ENCODE results near the gene TRAPPC5.

TRAPPC5 gene

DNA sequence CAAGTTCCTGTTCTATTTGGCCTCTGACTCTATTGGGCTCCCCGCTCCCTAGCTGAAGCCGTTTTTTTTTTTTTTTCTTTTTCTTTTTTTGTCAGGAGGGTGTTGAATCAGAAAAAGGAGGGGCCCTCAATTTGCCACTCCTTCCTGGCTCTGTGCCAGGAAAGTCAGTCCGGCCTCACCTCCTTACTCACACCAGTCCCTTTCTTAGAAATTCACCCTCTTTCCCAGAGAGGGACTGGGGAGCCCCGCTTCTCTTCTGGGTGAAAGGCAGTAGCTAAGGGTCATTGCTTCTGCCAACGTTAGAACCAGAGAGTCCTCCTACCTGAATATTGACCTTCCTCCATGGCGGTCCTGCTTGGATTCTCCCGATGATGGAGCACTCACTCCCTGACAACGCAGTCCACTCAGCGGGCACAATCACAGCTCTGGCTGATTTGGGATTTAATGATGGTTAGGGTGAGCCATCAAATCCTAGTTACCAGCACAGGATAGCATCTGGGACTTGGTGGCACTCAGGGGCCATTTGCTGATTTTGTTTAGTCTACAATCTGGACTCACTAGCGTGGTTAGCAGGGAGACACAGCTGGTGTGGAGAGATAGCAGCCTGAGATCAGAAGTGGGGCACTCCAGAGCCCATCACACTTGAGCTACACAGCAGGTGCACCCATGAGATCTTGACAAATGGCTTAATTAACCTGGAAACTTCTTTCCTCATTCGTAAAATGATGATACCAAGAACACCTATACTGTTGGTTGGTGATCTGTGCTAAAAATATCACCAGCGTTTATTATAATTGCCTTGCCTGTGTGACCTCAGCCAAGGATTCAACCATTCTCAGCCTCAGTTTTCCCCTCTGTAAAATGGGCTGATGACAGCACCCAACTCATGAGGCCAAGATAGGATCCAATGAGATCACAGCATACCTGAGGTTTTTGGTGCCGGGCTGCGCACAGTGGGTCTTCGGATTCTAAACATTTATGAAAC lies 19.1 kb downstream of the TRAPPC5 start:
- peak in 1 of 2 donors; percentile 32 for DNase-seq (ENCODE audit: low read depth in 2 of 2)

DNA sequence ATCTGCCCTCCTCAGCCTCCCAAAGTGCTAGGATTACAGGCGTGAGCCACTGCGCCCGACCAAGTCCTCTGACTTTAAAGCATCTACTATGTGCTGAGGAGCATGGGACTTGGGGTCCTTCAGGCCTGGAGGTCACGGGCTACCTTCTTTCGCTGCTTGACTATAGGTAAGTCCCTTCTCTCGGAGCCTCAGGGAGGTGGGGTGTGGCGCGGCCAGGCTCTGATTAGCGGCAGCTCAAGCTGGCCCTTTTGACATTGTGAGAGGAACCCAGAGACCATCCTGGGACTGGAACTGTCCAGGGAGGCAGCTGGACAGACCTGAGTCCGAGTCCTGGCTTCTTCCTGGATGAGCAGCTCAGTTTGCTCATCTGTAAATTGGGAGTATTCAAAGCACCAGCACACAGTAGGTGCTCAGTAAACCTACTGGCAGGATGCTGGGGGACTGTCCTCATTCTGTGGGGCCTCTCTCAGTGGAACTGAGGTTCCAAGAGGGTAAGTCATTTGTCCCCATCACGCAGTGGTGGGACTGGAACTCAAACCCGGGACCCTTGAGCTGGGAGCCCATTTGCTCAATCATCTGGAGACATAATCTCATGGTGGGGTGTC lies 20.5 kb downstream of the TRAPPC5 start:
- DNase-seq (ENCODE audit: low read depth in 2 of 2), result no peak

DNA sequence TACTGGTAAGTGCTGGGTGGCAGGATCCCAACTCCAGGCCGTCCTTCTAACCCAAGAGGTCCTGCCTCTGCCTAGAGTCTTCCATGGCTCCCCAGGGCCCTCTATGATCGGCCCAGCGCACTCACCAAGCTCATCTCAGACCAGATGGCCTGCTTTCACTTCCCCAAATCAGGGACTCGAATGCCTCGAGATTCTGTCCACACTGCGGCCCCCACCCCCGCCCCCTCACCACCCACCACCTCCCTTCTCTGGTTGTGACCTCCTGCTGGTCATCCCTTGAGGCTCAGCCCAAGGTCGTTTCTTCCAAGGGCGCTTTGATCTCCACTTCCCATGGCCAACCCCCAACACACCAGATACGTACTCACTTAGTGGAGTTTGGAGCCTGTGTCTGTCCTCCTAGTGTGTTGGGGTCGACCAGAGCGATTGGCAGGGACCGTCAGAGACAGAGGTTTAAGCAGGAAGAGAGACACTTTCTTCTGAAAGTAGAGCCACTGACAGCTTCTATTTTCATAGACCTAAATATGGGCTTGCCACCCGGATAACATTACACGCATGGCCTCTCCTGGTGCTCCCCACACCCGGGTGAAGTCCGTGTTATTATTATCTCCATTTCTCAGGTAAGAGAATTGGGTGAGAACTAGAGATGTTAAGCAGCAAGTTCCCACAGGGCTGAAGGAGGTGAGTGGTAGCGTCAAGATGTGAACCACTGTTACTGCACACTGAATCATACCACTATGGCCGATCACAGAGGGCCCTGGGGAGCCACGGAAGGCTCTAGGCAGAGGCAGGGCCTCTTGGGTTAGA lies 21.2 kb downstream of the TRAPPC5 start, which contains the start of gene FCER2:
FCER2 (minus strand) TSS at position 478 of the 804 bp plus-strand sequence. CDS start 2,371 bp downstream, outside the sequence.
- no peak for DNase-seq (ENCODE audit: low read depth in 2 of 2)

DNA sequence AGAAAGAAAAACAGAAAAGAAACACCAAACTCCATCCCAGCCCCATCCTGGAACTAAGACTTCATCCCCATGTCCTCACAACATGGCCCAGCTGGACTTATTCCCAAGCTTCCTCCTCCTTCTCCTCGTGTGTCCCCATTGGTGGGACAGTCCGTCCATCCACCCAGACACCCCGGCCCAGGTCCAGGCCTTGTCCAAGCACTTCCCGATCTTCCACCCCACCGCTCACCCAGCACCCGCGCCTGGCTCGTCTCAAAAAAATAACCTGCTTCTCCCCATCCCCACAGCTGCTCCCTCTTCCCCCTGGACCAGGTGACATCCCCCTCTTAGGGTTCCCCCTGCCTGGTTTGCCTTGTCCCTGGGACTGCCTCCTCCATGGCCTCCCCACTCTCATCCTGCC lies 22.7 kb downstream of the TRAPPC5 start:
- DNase-seq (ENCODE audit: low read depth in 2 of 2), result no peak

DNA sequence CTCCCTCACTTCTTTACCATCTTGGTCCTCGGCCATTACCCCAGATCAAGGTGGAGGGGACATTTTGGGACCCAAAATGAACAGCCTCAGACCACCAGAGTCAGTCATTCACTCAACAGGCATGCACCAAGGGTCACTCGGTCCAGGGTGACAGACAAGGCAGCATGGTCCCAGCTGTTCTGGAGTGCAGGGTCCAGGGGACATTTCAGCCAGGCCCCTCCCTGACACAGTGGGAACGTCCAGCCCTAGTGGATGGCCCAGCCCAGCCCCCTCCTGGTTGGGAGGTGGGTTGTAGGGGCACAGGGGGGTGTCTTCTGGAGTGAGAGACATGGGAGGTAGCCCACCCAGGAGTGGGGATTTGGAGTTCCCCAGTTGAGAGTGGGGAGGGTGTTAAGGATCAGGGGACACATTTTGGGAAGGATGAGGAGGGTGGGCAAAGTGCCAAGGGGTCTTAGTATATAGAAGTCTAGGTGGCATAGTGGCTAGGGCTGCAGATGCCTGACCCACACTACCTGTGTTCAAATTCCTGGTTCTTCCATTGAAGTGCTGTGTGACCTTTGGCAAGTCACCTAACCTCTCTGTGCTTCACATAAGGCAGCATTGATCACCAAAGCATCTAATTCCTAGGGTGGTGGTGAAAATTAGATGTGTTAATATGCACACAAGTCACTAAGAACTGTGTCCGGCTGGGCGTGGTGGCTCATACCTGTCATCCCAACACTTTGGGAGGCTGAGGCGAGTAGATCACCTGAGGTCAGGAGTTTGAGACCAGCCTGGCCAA lies 23.8 kb downstream of the TRAPPC5 start:
- DNase-seq (ENCODE audit: low read depth in 2 of 2), result no peak

DNA sequence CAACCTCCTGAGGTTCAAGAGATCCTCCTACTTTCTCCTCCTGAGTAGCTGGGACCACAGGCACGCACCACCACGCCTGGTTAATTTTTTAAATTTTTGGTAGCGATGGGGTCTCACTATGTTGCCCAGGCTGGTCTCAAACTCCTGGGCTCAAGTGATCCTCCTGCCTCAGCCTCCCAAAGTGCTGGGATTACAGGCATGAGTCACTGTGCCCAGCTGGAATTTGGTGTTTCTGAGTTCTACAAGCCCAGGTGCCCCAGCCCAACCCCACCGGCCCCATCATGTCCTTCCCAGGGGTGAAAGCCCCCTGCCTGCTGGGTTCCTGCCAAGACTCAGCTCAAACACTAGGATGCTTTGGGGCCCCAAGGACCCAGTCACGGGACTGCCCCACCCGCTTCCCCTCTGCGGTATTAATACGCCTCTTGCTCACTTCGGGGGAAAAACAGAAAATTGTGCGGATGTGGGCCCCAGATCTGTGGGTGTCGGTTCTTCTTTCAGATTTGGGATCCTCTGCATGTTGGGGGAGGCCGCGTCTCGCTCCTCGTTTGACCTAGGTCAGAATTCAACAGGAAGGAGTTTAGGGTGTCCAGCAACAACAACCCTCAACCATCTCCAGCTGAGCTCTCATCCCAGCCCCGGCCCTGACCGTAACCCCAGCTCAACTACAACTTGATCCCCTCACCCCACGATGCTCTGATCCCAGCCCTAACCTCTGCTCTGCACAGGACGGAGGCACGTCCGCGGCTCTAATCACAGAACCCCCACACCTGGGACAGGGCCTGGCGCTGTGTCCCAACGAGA lies 25.0 kb downstream of the TRAPPC5 start:
- DNase-seq (ENCODE audit: low read depth in 2 of 2), result peak; percentile 61 to 68

DNA sequence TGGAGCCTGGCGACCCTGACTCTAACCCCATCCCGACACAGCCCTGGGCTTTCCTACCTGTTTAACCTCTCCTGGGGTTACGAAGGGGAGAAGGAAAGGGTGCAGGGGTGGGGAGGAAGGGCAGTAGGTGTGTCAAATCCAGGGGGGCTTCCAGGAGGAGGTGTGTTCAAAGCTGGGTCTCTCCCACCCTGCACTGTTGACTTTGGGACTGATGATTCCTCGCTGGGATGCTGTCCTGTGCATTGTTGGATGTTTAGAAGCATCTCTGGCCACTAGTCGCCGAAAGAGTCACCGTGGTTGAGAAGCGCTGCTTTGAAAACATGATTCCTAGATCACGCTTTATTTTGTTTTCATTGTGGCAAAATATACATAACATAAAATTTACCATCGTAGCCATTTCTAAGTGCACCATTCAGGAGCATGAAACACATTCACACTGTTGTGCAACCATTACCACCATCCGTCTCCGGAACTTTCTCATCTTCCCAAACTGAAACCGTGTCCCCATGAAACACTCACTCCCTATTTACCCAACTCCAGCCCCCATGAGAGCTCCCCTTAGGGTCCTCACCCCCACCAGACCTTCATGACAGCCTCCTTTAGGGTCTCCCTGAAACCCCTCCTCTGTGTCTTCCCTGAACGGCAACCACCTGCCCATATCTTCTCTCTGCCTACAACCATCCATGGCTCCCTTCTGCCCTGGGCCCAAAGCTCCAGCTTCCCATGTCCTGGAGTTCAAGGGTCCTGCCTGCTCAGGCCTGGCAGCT lies 25.7 kb downstream of the TRAPPC5 start:
- no peak for DNase-seq (ENCODE audit: low read depth in 2 of 2)

DNA sequence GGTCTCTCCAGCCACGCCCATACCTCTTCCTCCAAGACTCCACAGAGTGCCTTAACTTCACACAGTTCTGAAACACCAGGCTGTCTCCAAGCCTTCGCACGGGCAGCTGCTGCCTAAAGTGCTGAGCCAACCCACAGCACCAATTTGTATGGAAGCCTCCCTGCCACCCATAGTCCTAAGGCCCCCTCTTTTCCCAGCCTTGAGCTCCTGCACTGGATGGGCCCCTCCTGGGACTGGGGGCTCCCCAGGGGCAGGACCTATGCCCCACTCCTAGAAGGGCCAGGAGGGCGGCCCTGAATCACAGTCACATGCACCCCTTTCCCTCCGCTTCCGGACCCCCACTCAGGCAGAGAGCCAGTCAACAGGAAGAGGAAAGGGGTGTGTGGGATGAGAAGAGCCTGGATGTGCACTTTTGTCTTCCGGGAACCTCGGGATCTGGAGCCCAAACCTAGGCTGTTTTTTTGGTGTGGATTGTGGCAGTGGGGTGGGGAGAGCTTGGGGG lies 26.4 kb downstream of the TRAPPC5 start:
- no peak for DNase-seq (ENCODE audit: low read depth in 2 of 2)

DNA sequence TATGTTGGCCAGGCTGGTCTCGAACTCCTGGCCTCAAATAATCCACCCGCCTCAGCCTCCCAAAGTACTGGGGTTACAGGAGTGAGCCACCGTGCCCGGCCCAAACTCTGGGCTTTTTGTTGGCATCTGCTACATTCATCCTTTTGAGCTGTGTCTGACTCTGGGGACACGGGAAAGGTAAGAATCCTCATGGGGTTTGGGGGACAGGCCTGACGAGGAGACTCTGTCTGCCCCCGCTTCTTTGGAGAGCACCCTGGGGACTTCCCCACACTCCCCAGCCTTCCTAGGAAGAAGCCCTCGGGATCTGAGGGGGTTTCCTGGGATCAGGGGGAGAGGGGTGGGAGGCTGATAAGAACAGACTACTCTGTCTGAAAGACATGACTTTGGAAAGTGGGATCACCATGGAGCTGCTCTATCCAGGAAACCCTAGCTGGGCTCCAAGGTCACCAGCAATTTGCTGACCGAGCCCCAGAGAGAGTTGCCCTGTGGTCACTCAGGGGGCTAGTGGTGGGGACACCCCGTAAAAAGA lies 29.4 kb downstream of the TRAPPC5 start:
- no peak for DNase-seq (ENCODE audit: low read depth in 2 of 2)

DNA sequence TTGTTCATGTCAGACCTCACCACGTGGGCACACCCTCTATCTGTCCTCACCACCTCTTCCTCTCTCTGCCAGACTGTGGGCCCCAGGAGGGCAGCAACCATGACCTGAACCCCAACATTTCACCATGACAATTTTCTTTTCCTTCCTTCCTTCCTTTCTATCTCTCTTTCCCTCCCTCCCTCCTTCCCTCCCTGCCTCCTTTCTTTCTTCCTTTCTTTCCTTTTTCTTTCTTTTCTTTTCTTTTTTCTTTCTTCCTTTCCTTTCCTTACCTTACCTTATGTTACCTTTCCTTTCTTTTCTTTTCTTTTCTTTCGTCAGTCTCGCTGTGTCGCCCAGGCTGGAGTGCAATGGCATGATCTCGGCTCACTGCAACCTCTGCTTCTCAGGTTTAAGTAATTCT lies 30.0 kb downstream of the TRAPPC5 start:
- DNase-seq (ENCODE audit: low read depth in 2 of 2), result no peak

DNA sequence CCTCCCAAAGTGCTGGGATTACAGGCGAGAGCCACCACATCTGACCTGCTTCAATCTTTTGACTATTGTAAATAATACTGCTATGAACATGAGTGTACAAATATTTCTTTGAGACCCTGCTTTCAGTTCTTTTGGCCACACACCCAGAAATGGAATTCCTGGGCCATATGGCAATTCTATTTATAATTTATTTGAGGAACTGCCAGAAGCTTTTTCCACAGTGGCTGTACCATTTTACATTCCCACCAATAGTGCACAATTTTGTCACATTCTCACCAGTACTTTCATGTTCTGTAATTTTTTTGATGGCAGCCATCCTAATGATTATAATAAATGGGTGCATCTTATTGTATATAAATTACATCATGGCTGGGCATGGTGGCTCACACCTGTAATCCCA lies 35.0 kb downstream of the TRAPPC5 start:
- DNase-seq (ENCODE audit: low read depth in 2 of 2), result no peak

DNA sequence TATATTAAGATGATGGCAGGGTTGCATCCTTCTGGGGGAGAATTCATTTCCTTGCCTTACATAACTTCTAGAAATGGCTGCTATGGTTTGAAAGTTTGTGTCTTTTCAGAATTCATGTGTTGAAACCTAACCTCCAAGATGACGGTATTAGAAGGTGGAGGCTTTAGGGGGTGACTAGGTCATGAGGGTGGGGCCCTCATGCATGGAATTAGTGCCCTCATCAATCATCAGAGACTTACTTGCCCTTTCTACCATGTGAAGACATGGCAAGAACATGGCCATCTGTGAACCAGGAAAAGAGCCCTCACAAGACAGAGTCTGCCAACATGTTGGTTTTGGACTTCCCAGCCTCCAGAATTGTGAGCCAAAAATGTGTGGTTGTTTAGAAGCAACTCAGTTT lies 36.1 kb downstream of the TRAPPC5 start:
- no peak for DNase-seq (ENCODE audit: low read depth in 2 of 2)

DNA sequence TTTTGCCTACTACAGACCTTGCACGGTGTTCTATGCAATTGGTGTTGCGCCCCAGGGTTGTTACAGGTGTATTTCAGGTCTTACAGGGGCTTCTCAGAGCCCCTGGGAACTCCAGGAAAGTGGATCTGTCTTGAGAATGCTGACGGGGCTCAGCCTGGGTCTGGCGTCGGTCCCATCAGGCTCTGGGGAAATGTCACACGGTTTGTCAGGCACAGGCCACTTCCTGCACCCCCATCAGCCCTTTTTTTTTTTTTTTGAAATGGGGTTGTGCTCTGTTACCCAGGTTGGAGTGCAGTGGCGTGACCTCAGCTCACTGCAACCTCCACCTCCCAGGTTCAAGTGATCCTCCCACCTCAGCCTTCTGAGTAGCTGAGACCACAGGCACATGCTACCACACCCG lies 38.0 kb downstream of the TRAPPC5 start:
- DNase-seq (ENCODE audit: low read depth in 2 of 2), result no peak

DNA sequence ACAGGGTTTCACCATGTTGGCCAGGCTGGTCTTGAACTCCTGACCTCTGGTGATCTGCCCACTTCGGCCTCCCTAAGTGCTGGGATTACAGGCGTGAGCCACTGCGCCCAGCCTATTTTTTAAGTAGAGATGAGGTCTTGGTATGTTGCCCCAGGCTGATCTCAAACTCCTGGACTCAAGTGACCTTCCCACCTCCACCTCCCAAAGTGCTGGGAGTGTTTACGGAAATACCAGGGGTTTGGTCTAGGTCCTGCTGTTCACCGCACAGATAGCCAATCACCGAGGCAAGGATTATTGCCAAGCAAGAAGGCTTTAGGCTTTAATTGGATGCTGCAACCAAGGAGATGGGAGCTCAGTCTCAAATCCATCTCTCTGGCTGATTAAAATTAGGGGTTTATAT lies 39.7 kb downstream of the TRAPPC5 start:
- DNase-seq (ENCODE audit: low read depth in 2 of 2), result no peak

DNA sequence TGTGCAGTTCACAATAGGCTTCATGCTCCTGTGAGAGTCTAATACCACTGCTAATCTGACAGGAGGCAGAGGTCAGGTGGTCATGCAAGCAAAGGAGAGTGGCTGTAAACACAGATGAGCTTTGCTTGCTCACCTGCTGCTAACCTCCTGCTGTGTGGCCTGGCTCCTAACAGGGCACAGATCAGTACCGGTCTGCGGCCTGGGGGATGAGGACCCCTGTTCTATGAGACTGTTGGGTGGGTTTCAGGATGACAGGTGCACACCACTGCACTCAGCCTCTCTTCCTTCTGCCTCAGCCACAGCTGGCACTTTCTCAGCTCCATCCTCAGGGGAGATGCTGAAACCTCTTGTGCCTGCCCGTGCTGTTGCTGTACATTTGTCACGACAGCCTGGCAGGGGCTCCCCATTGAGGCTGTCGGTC lies 41.6 kb downstream of the TRAPPC5 start:
- no peak for DNase-seq (ENCODE audit: low read depth in 2 of 2)

DNA sequence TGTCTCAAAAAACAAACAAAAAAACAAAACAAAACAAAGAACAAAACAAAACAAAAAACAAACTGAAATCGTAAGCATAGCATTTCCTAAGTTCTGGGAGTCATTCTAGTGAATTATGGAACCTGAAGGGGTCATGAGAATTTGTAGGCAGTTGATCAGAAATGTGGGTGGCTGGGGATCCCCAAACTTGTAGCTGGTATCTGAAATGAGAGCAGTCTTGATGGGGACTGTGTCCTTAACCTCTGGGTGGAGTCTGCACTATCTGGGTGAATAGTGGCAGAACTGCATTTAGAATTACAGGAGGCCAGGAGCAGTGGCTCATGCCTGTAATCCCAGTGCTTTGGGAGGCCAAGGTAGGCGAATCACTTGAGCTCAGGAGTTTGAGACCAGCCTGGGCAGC lies 45.2 kb downstream of the TRAPPC5 start:
- DNase-seq (ENCODE audit: low read depth in 2 of 2), result no peak

DNA sequence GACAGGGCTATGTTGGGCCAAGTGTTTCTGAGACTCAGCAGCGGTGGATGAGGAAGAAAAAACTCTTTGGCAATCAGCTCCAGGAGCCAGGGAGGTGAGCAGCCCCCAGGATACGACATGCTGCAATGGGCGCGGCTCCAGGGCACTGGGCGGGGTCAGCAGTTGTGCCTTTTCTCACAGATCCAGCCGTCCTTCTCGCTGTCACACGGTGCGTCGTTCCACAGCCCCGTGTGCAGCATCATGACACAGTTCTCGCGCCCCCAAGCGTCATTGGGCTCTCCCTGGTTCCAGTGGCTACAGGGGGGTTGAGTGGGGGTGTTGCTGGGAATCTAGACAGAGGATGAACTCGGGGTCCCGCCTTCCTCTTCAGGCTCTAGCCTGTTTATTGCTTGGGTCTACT lies 48.6 kb downstream of the TRAPPC5 start:
- no peak for DNase-seq (ENCODE audit: low read depth in 2 of 2)

DNA sequence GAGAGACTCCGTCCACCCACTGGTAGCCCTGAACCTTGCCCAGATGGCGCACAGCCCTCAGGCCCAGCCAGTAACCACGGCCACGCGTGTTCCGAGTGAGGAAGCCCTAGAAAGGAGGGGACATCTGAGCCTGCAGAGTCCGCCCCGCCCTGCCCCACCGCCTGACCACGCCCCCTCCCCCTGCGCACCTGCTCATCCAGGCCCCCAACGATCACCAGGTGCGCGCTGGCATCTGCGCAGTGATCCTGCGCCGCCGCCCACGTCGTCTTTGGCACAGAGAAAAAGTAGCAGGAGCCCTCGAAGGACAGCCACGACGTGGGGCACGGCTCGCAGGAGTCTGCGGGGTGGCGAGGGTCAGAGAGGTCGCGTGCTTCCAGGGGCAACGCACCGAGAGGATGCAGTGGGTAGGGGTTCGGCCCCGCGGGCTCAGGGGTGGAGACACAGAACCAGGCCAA lies 49.2 kb downstream of the TRAPPC5 start:
- no peak for DNase-seq (ENCODE audit: low read depth in 2 of 2)

Measured in stimulated activated CD4-positive, alpha-beta T cell treated with anti-CD3 and anti-CD28 coated beads, Interleukin-4, amount 100 ng/mL, for 48 hours (primary cell).